ENCODE data around the gene FAM237A.

The FAM237A gene

DNA sequence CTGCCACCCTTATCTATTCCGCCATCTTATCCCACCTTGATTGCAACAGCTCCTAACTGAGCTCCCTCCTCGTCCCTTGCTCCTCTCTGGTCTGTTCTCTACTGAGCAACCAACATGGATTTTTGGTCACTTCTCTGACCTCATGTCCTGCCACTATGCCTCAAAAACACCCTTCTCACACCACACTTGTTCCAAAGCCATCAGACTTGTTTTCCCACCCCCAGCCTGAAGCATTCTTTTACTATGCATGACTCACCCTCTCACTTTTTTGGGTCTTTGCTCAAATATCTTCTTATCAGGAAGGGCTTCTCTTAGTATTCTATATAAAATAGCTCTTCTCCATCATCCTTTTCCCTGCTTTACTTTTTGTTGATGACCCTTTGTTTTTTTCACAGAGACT lies 2.7 kb upstream of the FAM237A start:
- TF ChIP-seq CTCF (IDR thresholded peaks at IDR 0.05) (no peak), ZFX (IDR thresholded peaks at IDR 0.05; ENCODE audit: borderline replicate concordance) (no peak)
- no peak overlapping the region for H3K27ac ChIP-seq

DNA sequence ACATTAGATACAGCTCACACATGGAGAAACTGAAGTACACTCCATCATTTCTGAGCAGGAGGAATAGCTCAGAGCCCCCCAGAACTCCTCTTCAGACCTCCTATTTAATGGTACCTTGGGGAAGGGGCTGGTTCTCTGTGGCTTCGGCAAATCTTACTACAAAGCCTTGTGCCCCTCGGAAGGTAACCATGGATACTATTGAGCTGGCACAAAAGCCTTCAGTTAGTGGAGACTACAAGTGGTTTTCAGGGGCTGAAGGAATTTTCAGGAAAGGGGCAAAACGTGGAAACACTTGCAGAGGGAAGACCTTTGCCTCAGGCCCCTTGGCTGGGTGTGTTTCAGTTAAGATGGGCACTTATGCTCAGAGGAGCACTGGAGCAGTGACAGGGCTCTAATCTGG lies 1.1 kb upstream of the FAM237A start:
- TF ChIP-seq ZFX (IDR thresholded peaks at IDR 0.05; ENCODE audit: borderline replicate concordance) = no peak
- H3K27ac ChIP-seq = no peak overlapping the region

- no peak overlapping the region for H3K27ac ChIP-seq
- no peak for TF ChIP-seq ZFX (IDR thresholded peaks at IDR 0.05; ENCODE audit: borderline replicate concordance)
- no peak for TF ChIP-seq CTCF (IDR thresholded peaks at IDR 0.05)
These were observed 5.7 kb downstream of the FAM237A start for GRCh38 chr2:206647985-206648384.

- no peak overlapping the region for H3K27ac ChIP-seq
- TF ChIP-seq ZFX (IDR thresholded peaks at IDR 0.05; ENCODE audit: borderline replicate concordance) (no peak), CTCF (IDR thresholded peaks at IDR 0.05) (no peak)
These were observed 14.8 kb downstream of the FAM237A start for GRCh38 chr2:206657087-206657486.

- TF ChIP-seq ZFX (IDR thresholded peaks at IDR 0.05; ENCODE audit: borderline replicate concordance) = no peak
- TF ChIP-seq CTCF (IDR thresholded peaks at IDR 0.05) = no peak
These were observed 23.0 kb downstream of the FAM237A start for GRCh38 chr2:206665251-206665650.

DNA sequence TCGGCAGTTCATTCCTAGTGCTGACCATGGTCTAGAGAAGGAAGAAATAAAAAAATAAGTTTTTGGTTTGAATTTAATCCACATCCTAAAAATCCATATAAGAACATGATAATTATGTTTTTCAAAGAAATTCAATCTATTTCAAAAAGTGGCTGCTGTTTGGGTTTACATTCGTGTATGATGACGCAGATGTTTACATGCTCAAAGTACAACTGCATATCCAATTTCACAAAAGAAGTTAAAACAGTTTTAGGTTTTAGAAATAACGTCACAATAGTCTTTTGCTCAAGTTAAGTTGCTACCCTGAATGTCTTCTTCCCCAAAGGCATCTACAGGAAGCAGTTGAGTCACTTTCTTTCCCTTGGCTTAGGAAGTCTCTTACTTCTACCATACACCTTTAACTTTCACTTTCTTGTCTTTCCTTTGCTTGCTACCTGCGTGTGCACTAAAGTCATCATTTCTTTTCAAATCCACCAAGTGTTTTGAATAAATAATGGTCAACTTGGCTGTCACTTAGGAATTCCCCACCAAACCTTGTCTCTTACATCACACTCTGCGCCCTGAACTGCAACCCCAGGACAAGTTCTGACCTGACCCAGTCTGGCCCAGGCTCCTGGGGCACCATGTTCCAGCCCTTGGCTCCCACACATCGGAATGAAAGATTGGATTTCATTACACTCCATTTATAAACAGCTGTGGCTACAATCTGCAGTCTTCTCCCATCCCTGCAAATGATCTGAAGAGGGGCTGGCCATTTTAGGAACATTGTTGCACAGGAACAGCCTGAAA lies 28.4 kb downstream of the FAM237A start:
- no peak for TF ChIP-seq ZFX (IDR thresholded peaks at IDR 0.05; ENCODE audit: borderline replicate concordance)
- no peak for TF ChIP-seq CTCF (IDR thresholded peaks at IDR 0.05)
- no peak overlapping the region for H3K27ac ChIP-seq

More at GRCh38 chr2:206665251-206665650, 23.0 kb downstream of the FAM237A start:
- no peak overlapping the region for H3K27ac ChIP-seq

GRCh38 chr2:206683546-206683945 lies 41.3 kb downstream of the FAM237A start:
- TF ChIP-seq ZFX (IDR thresholded peaks at IDR 0.05; ENCODE audit: borderline replicate concordance) (no peak), CTCF (IDR thresholded peaks at IDR 0.05) (no peak)

More at GRCh38 chr2:206683546-206683945, 41.3 kb downstream of the FAM237A start:
- H3K27ac ChIP-seq = no peak overlapping the region

Measured in 22Rv1 (cell line).